Neural progenitor cell (in vitro differentiated cells): ENCODE data around the gene XG.
"Not testable (repeated sequence)": the region's sequence is repeated elsewhere in the genome, so short reads cannot be mapped to it uniquely, and the experiment has no call there.

Experiments
- EZH2 ChIP-seq: fragments of 200-600 bp; sonication (generic); IDR thresholded peaks from 2 replicates; pipeline ENCODE4 v1.6.1; 2017; ENCODE audit warnings: antibody characterized with exemption, mild to moderate bottlenecking, moderate library complexity
- EZH2phosphoT487 ChIP-seq: fragments of 200-600 bp; sonication (generic); IDR thresholded peaks from 2 replicates; pipeline ENCODE4 v1.6.1; 2017; ENCODE audit warnings: antibody characterized with exemption
- TF ChIP-seq, protein P1 (sequence below): fragments of 200-600 bp; sonication (generic); IDR thresholded peaks from 2 replicates; pipeline ENCODE4 v1.5.1; 2017; ENCODE audit warnings: antibody characterized with exemption, mild to moderate bottlenecking

DNA sequence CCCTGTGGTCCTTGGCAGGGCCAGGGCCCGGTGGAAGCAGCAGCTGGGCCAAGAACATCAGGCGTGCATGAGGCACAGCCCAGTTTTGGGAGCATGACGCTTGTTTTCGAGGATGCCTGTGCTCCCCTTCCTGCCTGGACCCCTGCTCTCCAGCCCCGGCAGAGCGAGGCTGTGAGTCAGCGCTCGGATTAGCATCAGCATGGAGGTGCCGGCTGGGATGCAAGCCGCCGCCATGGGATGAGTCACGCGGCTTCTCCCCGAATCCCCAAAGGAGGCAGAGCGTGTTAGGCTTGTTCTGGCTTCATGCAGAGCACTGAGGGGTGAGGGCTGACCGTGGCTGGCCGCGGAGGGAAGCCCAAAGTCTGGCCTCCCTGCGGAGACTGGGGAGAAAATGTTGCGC, 53.0 kb downstream of the XG start:
- TF ChIP-seq, protein P1, sequence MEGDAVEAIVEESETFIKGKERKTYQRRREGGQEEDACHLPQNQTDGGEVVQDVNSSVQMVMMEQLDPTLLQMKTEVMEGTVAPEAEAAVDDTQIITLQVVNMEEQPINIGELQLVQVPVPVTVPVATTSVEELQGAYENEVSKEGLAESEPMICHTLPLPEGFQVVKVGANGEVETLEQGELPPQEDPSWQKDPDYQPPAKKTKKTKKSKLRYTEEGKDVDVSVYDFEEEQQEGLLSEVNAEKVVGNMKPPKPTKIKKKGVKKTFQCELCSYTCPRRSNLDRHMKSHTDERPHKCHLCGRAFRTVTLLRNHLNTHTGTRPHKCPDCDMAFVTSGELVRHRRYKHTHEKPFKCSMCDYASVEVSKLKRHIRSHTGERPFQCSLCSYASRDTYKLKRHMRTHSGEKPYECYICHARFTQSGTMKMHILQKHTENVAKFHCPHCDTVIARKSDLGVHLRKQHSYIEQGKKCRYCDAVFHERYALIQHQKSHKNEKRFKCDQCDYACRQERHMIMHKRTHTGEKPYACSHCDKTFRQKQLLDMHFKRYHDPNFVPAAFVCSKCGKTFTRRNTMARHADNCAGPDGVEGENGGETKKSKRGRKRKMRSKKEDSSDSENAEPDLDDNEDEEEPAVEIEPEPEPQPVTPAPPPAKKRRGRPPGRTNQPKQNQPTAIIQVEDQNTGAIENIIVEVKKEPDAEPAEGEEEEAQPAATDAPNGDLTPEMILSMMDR = not testable (repeated sequence)
- not testable (repeated sequence) for TF ChIP-seq EZH2, EZH2phosphoT487
